Glutamatergic neuron (in vitro differentiated cells): Measurements from ENCODE around the gene B4GALT2. TPM values are rescaled to one million over a fixed set of nuclear protein-coding genes. Genes with fewer than 3 reads are reported as not detected.

Experiments
- DNase-seq: peaks from one replicate; pipeline ENCODE4 v3.0.0; 2022
- H3K27ac Mint-ChIP-seq: one replicate; pipeline ENCODE4 v1.8.0; 2020; ENCODE audit warnings: mild to moderate bottlenecking, mixed read lengths, inconsistent platforms; ENCODE audit not compliant: unreplicated experiment
- H3K27me3 Mint-ChIP-seq: one replicate; pipeline ENCODE4 v1.8.0; 2020; ENCODE audit warnings: mild to moderate bottlenecking, moderate library complexity, mixed read lengths, inconsistent platforms; ENCODE audit not compliant: unreplicated experiment
- H3K36me3 Mint-ChIP-seq: one replicate; pipeline ENCODE4 v1.8.0; 2020; ENCODE audit warnings: mild to moderate bottlenecking, mixed read lengths, inconsistent platforms; ENCODE audit not compliant: unreplicated experiment
- H3K4me1 Mint-ChIP-seq: one replicate; pipeline ENCODE4 v1.8.0; 2020; ENCODE audit warnings: mild to moderate bottlenecking, low read depth, mixed read lengths, inconsistent platforms; ENCODE audit not compliant: unreplicated experiment
- H3K4me3 Mint-ChIP-seq: one replicate; pipeline ENCODE4 v1.8.0; 2020; ENCODE audit warnings: mild to moderate bottlenecking, mixed read lengths, inconsistent platforms; ENCODE audit not compliant: unreplicated experiment
- H3K9me3 Mint-ChIP-seq: one replicate; pipeline ENCODE4 v1.8.0; 2020; ENCODE audit warnings: mild to moderate bottlenecking, moderate library complexity, mixed read lengths, inconsistent platforms; ENCODE audit not compliant: unreplicated experiment
- CTCF ChIP-seq: fragments of 200-600 bp; sonication (generic); IDR thresholded peaks from one replicate; pipeline ENCODE4 v1.5.0; 2021; ENCODE audit not compliant: partially characterized antibody, unreplicated experiment
- total RNA-seq: library from RNA; stranded (reverse); fragmentation: NEBNext Ultra II Directional; extraction: Animal tissue kit (Norgen Biotek cat#: 25700); gene quantifications from one replicate; pipeline ENCODE4 v1.2.1, GENCODE V29; 2021; ENCODE audit not compliant: unreplicated experiment

Gene B4GALT2
- total RNA-seq, 1 donor from 2014 or later = 45.7 TPM

GRCh38 chr1:43969746-43970466 is 9.1 kb upstream of the B4GALT2 start, which contains the start of gene DPH2:
TSS of gene DPH2 (plus strand) at chr1:43970010. CDS start at chr1:43970176, 166 bp downstream.
- H3K27me3 Mint-ChIP-seq = peaks cover 12% of the 10 kb centered on the region
- peaks cover 6% of the 10 kb centered on the region for H3K4me1 Mint-ChIP-seq
- H3K9me3 Mint-ChIP-seq = peaks cover 11% of the 10 kb centered on the region
- peak within 1 kb of the TSS; percentile 31 for H3K27ac Mint-ChIP-seq
- DNase-seq = peak; percentile 97
- peak within 1 kb of the TSS; percentile 97 for H3K4me3 Mint-ChIP-seq
- no peaks in the 10 kb centered on the region for H3K36me3 Mint-ChIP-seq
- peak; percentile 58 for TF ChIP-seq CTCF

DNA sequence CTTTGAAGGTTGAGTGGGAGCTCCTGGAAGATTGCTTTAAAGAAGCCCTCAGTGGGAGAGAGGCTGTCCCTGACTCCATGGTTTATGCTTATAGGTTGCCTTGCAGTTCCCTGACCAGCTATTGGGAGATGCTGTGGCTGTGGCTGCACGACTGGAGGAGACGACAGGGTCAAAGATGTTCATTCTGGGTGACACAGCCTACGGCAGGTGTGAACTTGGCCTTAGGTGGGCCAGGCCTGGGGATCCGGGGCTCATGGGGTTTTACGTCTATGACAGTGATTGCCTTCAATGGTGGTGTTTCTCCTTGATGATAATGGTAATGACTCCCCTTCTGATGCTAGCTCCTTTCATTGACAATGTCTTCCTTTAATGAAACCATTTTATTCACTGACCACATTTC is 8.5 kb upstream of the B4GALT2 start:
- H3K27me3 Mint-ChIP-seq = peaks cover 12% of the 10 kb centered on the region
- DNase-seq = no peak
- H3K27ac Mint-ChIP-seq = peak overlapping the region; percentile 31
- H3K4me1 Mint-ChIP-seq = peaks cover 6% of the 10 kb centered on the region
- TF ChIP-seq CTCF = no peak
- H3K4me3 Mint-ChIP-seq = peak overlapping the region; percentile 97
- H3K36me3 Mint-ChIP-seq = no peaks in the 10 kb centered on the region
- peaks cover 11% of the 10 kb centered on the region for H3K9me3 Mint-ChIP-seq

DNA sequence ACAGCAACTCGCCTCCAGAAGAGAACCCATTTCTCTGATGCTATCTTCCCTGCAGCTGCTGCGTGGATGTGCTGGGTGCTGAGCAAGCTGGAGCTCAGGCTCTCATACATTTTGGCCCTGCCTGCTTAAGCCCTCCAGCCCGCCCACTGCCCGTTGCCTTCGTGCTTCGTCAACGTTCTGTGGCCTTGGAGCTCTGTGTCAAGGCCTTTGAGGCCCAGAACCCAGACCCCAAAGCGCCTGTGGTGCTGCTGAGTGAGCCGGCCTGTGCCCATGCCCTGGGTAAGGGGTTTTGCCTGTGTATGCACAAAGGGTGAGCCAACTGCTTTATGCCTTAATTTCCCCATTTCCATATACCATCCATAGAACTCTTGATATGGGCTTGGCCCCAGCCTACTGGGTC is 8.1 kb upstream of the B4GALT2 start:
- H3K9me3 Mint-ChIP-seq = peaks cover 11% of the 10 kb centered on the region
- no peak for DNase-seq
- peaks cover 8% of the 10 kb centered on the region for H3K4me1 Mint-ChIP-seq
- peak overlapping the region; percentile 31 for H3K27ac Mint-ChIP-seq
- no peaks in the 10 kb centered on the region for H3K36me3 Mint-ChIP-seq
- peaks cover 12% of the 10 kb centered on the region for H3K27me3 Mint-ChIP-seq
- no peak for TF ChIP-seq CTCF
- peak overlapping the region; percentile 97 for H3K4me3 Mint-ChIP-seq

DNA sequence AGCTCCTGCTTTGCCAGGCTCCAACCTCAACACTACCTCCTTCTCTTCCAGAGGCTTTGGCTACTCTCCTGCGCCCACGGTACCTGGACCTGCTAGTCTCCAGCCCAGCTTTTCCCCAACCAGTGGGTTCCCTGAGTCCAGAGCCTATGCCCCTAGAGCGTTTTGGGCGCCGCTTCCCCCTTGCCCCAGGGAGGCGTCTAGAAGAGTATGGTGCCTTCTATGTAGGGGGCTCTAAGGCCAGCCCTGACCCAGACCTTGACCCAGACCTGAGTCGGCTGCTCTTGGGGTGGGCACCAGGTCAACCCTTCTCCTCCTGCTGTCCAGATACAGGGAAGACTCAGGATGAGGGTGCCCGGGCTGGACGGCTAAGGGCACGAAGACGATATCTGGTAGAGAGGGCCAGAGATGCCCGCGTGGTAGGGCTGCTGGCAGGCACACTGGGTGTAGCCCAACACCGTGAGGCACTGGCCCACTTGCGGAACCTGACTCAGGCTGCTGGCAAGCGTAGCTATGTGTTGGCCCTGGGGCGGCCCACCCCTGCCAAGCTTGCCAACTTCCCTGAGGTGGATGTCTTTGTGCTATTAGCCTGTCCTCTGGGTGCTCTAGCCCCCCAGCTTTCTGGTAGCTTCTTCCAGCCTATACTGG is 7.6 kb upstream of the B4GALT2 start:
- no peak for DNase-seq
- Mint-ChIP-seq H3K4me1 (peaks cover 10% of the 10 kb centered on the region), H3K9me3 (peaks cover 11% of the 10 kb centered on the region), H3K27ac (no peak overlapping the region), H3K27me3 (peaks cover 12% of the 10 kb centered on the region), H3K4me3 (peak overlapping the region; percentile 97), H3K36me3 (no peaks in the 10 kb centered on the region)
- no peak for TF ChIP-seq CTCF

DNA sequence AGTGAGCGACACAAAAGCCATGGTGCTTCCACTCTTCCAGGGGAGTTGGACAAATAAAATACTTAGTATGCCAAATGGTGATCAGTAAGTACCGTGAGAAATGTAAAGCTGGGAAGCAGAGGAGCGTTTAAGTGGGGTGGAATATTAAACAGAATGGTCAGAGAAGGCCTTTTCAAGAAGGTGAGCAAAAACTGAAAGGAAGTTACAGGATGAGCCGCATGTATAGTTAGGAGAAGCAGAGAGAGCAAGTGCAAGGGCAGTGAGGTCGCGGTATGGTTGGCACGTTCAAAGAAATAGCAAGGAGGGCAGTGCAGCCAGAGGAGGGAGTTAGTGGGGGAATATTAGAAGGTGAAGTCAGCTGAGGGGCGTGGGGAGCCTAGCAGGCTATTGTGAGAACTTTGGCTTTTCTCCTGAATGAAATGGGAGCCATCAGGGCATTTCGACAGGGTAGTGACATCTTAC is 5.0 kb upstream of the B4GALT2 start:
- peak overlapping the region; percentile 97 for H3K27ac Mint-ChIP-seq
- TF ChIP-seq CTCF = no peak
- peak overlapping the region; percentile 88 for H3K4me3 Mint-ChIP-seq
- H3K4me1 Mint-ChIP-seq = peaks cover 18% of the 10 kb centered on the region
- H3K36me3 Mint-ChIP-seq = peaks cover 9% of the 10 kb centered on the region
- DNase-seq = no peak
- peaks cover 13% of the 10 kb centered on the region for H3K9me3 Mint-ChIP-seq
- peaks cover 16% of the 10 kb centered on the region for H3K27me3 Mint-ChIP-seq
